Spleen (tissue), 11 donors: ENCODE data around the gene DUSP9. TPM values are rescaled to one million over a fixed set of nuclear protein-coding genes. Genes with fewer than 3 reads are reported as not detected.

ENCODE experiments used
- DNase-seq: peaks from one replicate; pipeline ENCODE4 v3.0.0-alpha.2; 2020
- H3K27ac ChIP-seq, 8 donors: fragments of 200-600 bp; sonication (generic) in 7 of 8; 1 replicate in 4 of 8; 2 replicates in 4 of 8; pipeline versions ENCODE4 v1.5.0 to v1.8.0; 2016 to 2021; ENCODE audit warnings: inconsistent platforms in 4 of 8, mild to moderate bottlenecking in 4 of 8, moderate library complexity in 1 of 8
- H3K27me3 ChIP-seq, 7 donors: fragments of 200-600 bp; sonication (generic) in 6 of 7; replicated peaks in 1 of 7; 1 replicate in 4 of 7; 2 replicates in 3 of 7; pipeline versions ENCODE4 v1.5.0 to v1.8.0; 2016 to 2021; ENCODE audit warnings: inconsistent platforms in 3 of 7, mild to moderate bottlenecking in 1 of 7
- H3K36me3 ChIP-seq, 6 donors: fragments of 200-600 bp; sonication (generic) in 5 of 6; 1 replicate in 4 of 6; 2 replicates in 2 of 6; pipeline versions ENCODE4 v1.5.0 to v1.8.0; 2016 to 2021; ENCODE audit warnings: inconsistent platforms in 2 of 6
- H3K4me1 ChIP-seq, 6 donors: fragments of 200-600 bp; sonication (generic) in 5 of 6; 1 replicate in 3 of 6; 2 replicates in 3 of 6; pipeline versions ENCODE4 v1.5.0 to v1.8.0; 2016 to 2021; ENCODE audit warnings: inconsistent platforms in 3 of 6
- H3K4me3 ChIP-seq, 8 donors: fragments of 200-600 bp; sonication (generic) in 7 of 8; 1 replicate in 4 of 8; 2 replicates in 4 of 8; pipeline versions ENCODE4 v1.5.0 to v1.8.0; 2016 to 2021; ENCODE audit warnings: inconsistent platforms in 4 of 8, mild to moderate bottlenecking in 4 of 8, moderate library complexity in 2 of 8
- H3K9me3 ChIP-seq, 8 donors: fragments of 200-600 bp; sonication (generic) in 7 of 8; 1 replicate in 4 of 8; 2 replicates in 4 of 8; pipeline versions ENCODE4 v1.5.0 to v1.8.0; 2016 to 2021; ENCODE audit warnings: inconsistent platforms in 4 of 8
- CTCF ChIP-seq, 11 experiments: fragments of 200-600 bp in 7 of 11; fragments of 450-650 bp in 4 of 11; sonication (generic) in 4 of 11; IDR thresholded peaks in 8 of 11; conservative IDR thresholded peaks in 3 of 11; 1 replicate in 7 of 11; 2 replicates in 4 of 11; pipeline versions ENCODE4 v1.4.0 to v1.8.0; 2016 to 2021; ENCODE audit warnings: antibody characterized with exemption in 11 of 11, inconsistent platforms in 4 of 11, mild to moderate bottlenecking in 1 of 11
- POLR2A ChIP-seq, 3 donors: fragments of 450-650 bp; IDR thresholded peaks; one replicate each; pipeline ENCODE4 v1.5.1; 2017; ENCODE audit warnings: antibody characterized with exemption in 3 of 3, mild to moderate bottlenecking in 1 of 3
- POLR2AphosphoS5 ChIP-seq, 3 donors: sonication (generic); formaldehyde crosslinking; IDR thresholded peaks; one replicate each; pipeline ENCODE4 v1.5.1; 2017; ENCODE audit warnings: antibody characterized with exemption in 3 of 3
- WGBS, 5 donors: extraction: QIAGEN DNeasy Blood & Tissue Kit in 3 of 5; methylation state at CpG; one replicate each; pipeline versions ENCODE4 v1.1.5 to v1.1.7; 2013 to 2018; 5-methylcytosine and 5-hydroxymethylcytosine counted together
- intact Hi-C: fragments of 100-400 bp; cut with DNase I; formaldehyde crosslinking; loops from one replicate; pipeline ENCODE4 v1.15.0; 2023; ENCODE audit warnings: low total_unique reads
- polyA plus RNA-seq, 3 donors: library from polyadenylated mRNA; stranded (reverse); fragments of 200-250 nt; gene quantifications; one replicate each; pipeline ENCODE4 v1.2.1, GENCODE V29; 2013
- total RNA-seq, 7 donors: library from RNA; depleted of rRNA in 3 of 7; stranded (reverse); fragments of >200 nt in 3 of 7; fragmentation: NEBNext Ultra II Directional in 4 of 7; extraction: Animal tissue kit (Norgen Biotek cat#: 25700) in 4 of 7; gene quantifications; one replicate each; pipeline versions ENCODE4 v1.1.0 to v1.2.1, GENCODE V29; 2016 to 2021
- donor health status: healthy with polysubstance abuse.
- donor health status: DM: no; HTN: no; CAD: no; lungs with moderate emphysema.
- donor health status: DM: no; HTN: no; CAD: no.
- donor health status: Bipolar disorder and iron deficiency.
- donor health status: healthy.
- donor health status: DM: no; HTN: no; CAD: no.
- donor health status: DM: yes; HTN: yes; CAD: no.

Gene DUSP9
- total and polyA plus RNA-seq, 10 donors: 0.09 to 0.17 TPM; not detected in 8

- peaks cover 0 to 51% (median 15%) of the 10 kb centered on the region in 7 donors for H3K27me3 ChIP-seq
- 80 to 93% (median 89%) methylated on average over 1 to 23 of the region's 23 CpGs for WGBS, 5 donors
- DNase-seq: peak; percentile 64
Measured at GRCh38 chrX:153670748-153671588, 24.0 kb downstream of the DUSP9 start.

GRCh38 chrX:153671589-153672530 lies 24.9 kb downstream of the DUSP9 start:
- Histone ChIP-seq H3K4me1 (peaks cover 0 to 10% (median 3%) of the 10 kb centered on the region in 6 donors), H3K4me3 (no peak overlapping the region), H3K36me3 (no peaks in the 10 kb centered on the region), H3K27me3 (peaks cover 0 to 52% (median 15%) of the 10 kb centered on the region in 7 donors), H3K9me3 (no peaks in the 10 kb centered on the region), H3K27ac (no peak overlapping the region)
- DNase-seq: peak; percentile 72
- intact Hi-C loops: no loop called here
- TF ChIP-seq POLR2A (IDR thresholded peaks at IDR 0.05) (no peak), POLR2AphosphoS5 (IDR thresholded peaks at IDR 0.05) (no peak), CTCF (IDR thresholded peaks at IDR 0.05 in 8 of 11, conservative IDR thresholded peaks at IDR 0.05 in 3 of 11) (no peak)
- 86 to 93% (median 89%) methylated on average over 2 to 27 of the region's 27 CpGs for WGBS, 5 donors

More at GRCh38 chrX:153670748-153671588, 24.0 kb downstream of the DUSP9 start:
- intact Hi-C loops: no loop called here
- H3K4me3 ChIP-seq: no peak overlapping the region
- peaks cover 0 to 10% (median 3%) of the 10 kb centered on the region in 6 donors for H3K4me1 ChIP-seq
- TF ChIP-seq CTCF (IDR thresholded peaks at IDR 0.05 in 8 of 11, conservative IDR thresholded peaks at IDR 0.05 in 3 of 11) (no peak), POLR2A (IDR thresholded peaks at IDR 0.05) (no peak), POLR2AphosphoS5 (IDR thresholded peaks at IDR 0.05) (no peak)
- H3K36me3 ChIP-seq: no peaks in the 10 kb centered on the region
- H3K9me3 ChIP-seq: no peaks in the 10 kb centered on the region
- H3K27ac ChIP-seq: no peak overlapping the region

GRCh38 chrX:153672531-153673427 lies 25.8 kb downstream of the DUSP9 start:
- intact Hi-C loops: no loop called here

More at GRCh38 chrX:153672531-153673427, 25.8 kb downstream of the DUSP9 start:
- peak; percentile 71 for DNase-seq
- H3K4me3 ChIP-seq: peak overlapping the region in 1 of 8 donors; percentile 43
- peaks cover 0 to 7% (median 2%) of the 10 kb centered on the region in 6 donors for H3K4me1 ChIP-seq
- 44 to 74% (median 59%) methylated on average over 19 to 53 of the region's 53 CpGs for WGBS, 5 donors
- TF ChIP-seq POLR2AphosphoS5 (IDR thresholded peaks at IDR 0.05) (no peak), CTCF (IDR thresholded peaks at IDR 0.05 in 8 of 11, conservative IDR thresholded peaks at IDR 0.05 in 3 of 11) (no peak), POLR2A (IDR thresholded peaks at IDR 0.05) (no peak)
- H3K9me3 ChIP-seq: no peaks in the 10 kb centered on the region
- H3K36me3 ChIP-seq: no peaks in the 10 kb centered on the region
- peaks cover 0 to 55% (median 15%) of the 10 kb centered on the region in 7 donors for H3K27me3 ChIP-seq
- no peak overlapping the region for H3K27ac ChIP-seq
